GM20431 (cell line): ENCODE data around the gene WT1.

Source experiments
- in situ Hi-C: fragments of 300-500 bp; cut with MseI, MboI; formaldehyde crosslinking; loops from one replicate; pipeline ENCODE4 v1.15.0; 2020; ENCODE audit warnings: low sequenced_read_pairs; ENCODE audit not compliant: unreplicated experiment

Gene WT1

GRCh38 chr11:32341620-32342613 is 93.4 kb downstream of the WT1 start:
- in situ Hi-C loops, result no loop called here

DNA sequence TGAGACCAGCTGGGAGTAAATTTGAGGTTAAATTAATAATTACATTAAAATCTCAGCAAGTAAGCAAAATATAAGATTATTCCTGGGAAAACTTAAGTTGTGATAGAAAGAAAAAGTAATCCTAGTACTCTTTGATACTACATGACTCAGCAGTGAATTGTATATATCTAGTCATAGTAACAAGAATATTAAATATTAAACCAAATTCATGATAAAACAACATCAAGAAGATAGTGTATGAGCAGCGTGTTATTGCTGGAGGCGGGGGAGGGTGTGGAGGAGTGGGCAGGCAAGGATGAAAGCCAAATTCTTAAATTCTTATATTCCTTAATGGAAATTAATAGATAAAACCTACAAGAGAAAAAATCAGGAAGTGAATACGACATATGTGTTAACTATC is 95.2 kb downstream of the WT1 start:
- in situ Hi-C loops, result no loop called here
